IPS DF 4.7 (cell line): ENCODE results near the gene KIF3A.

Experiments
- DNase-seq: peaks from one replicate; pipeline ENCODE4 v3.0.0-alpha.2; 2013; ENCODE audit warnings: low spot score; ENCODE audit errors: extremely low read depth

KIF3A gene

GRCh38 chr5:132678735-132679134 lies 58.6 kb downstream of the KIF3A start:
- DNase-seq, result no peak

GRCh38 chr5:132677682-132678400 lies 59.5 kb downstream of the KIF3A start:
- no peak for DNase-seq

GRCh38 chr5:132677191-132677590 lies 60.2 kb downstream of the KIF3A start:
- DNase-seq, result no peak

- DNase-seq, result no peak
These were observed 61.2 kb downstream of the KIF3A start for GRCh38 chr5:132675936-132676689.

GRCh38 chr5:132674671-132675506 lies 62.5 kb downstream of the KIF3A start:
- DNase-seq, result no peak

GRCh38 chr5:132673939-132674630 lies 63.3 kb downstream of the KIF3A start, which contains the start of gene IL4:
TSS of gene IL4 (plus strand) at chr5:132673989. CDS start at chr5:132674051, 62 bp downstream.
- DNase-seq, result no peak

- no peak for DNase-seq
These were observed 63.9 kb downstream of the KIF3A start for GRCh38 chr5:132673488-132673887.

GRCh38 chr5:132671000-132671399 lies 66.3 kb downstream of the KIF3A start:
- DNase-seq, result no peak

- no peak for DNase-seq
These were observed 67.1 kb downstream of the KIF3A start for GRCh38 chr5:132669966-132670882.

GRCh38 chr5:132669455-132669820 lies 67.9 kb downstream of the KIF3A start:
- DNase-seq, result no peak

GRCh38 chr5:132668706-132669454 lies 68.5 kb downstream of the KIF3A start:
- DNase-seq, result no peak

GRCh38 chr5:132667761-132668705 lies 69.3 kb downstream of the KIF3A start:
- DNase-seq, result no peak

GRCh38 chr5:132667309-132667708 lies 70.0 kb downstream of the KIF3A start:
- no peak for DNase-seq

GRCh38 chr5:132666310-132667123 lies 70.8 kb downstream of the KIF3A start:
- DNase-seq, result no peak

- DNase-seq, result no peak
These were observed 71.7 kb downstream of the KIF3A start for GRCh38 chr5:132665574-132666080.

- no peak for DNase-seq
These were observed 72.6 kb downstream of the KIF3A start for GRCh38 chr5:132664696-132665209.
